Loucy (cell line): Measurements from ENCODE around the gene MACROD1.
"Not testable (repeated sequence)": the region's sequence is repeated elsewhere in the genome, so short reads cannot be mapped to it uniquely, and the experiment has no call there.

Experiments
- H2AFZ ChIP-seq: fragments of 200-600 bp; sonication (generic); 2 replicates; pipeline ENCODE4 v1.6.0; 2016; ENCODE audit warnings: antibody characterized with exemption, mild to moderate bottlenecking, low read length, moderate library complexity
- H3F3A ChIP-seq: fragments of 200-600 bp; 2 replicates; pipeline ENCODE4 v1.6.0; 2016; ENCODE audit warnings: antibody characterized with exemption, low read depth, mild to moderate bottlenecking
- H3K27me3 ChIP-seq: fragments of 200-600 bp; sonication (generic); 2 replicates; pipeline ENCODE4 v1.6.1; 2014; ENCODE audit warnings: low read length, mild to moderate bottlenecking; ENCODE audit not compliant: insufficient read depth, poor library complexity, severe bottlenecking
- H3K36me3 ChIP-seq: fragments of 200-600 bp; sonication (generic); 2 replicates; pipeline ENCODE4 v1.6.1; 2016; ENCODE audit warnings: low read length; ENCODE audit not compliant: insufficient read depth
- H3K4me1 ChIP-seq: fragments of 200-600 bp; sonication (generic); 2 replicates; pipeline ENCODE4 v1.5.1; 2014; ENCODE audit warnings: low read length, mild to moderate bottlenecking; ENCODE audit not compliant: insufficient read depth, poor library complexity, severe bottlenecking
- H3K4me2 ChIP-seq: fragments of 200-600 bp; sonication (generic); 2 replicates; pipeline ENCODE4 v1.6.0; 2014; ENCODE audit warnings: antibody characterized with exemption, low read length, low read depth, mild to moderate bottlenecking; ENCODE audit not compliant: poor library complexity, severe bottlenecking
- H3K4me3 ChIP-seq: fragments of 200-600 bp; sonication (generic); 2 replicates; pipeline ENCODE4 v1.5.1; 2014; ENCODE audit warnings: low read length, mild to moderate bottlenecking, mixed read lengths; ENCODE audit not compliant: poor library complexity, severe bottlenecking
- H3K79me2 ChIP-seq: fragments of 200-600 bp; sonication (generic); 2 replicates; pipeline ENCODE4 v1.6.1; 2014; ENCODE audit warnings: low read length; ENCODE audit not compliant: insufficient read depth
- H3K9ac ChIP-seq: fragments of 200-600 bp; sonication (generic); 2 replicates; pipeline ENCODE4 v1.6.0; 2014; ENCODE audit warnings: mild to moderate bottlenecking, low read depth, low read length, moderate library complexity; ENCODE audit not compliant: poor library complexity, severe bottlenecking
- H3K9me2 ChIP-seq: fragments of 200-600 bp; sonication (generic); replicated peaks from 2 replicates; pipeline ENCODE4 v1.6.1; 2016; ENCODE audit warnings: low read depth, low read length, mixed read lengths
- H3K9me3 ChIP-seq: fragments of 200-600 bp; sonication (generic); 2 replicates; pipeline ENCODE4 v1.6.1; 2014; ENCODE audit warnings: mild to moderate bottlenecking, antibody characterized with exemption, low read length, low read depth; ENCODE audit not compliant: insufficient read depth
- H4K20me1 ChIP-seq: fragments of 200-600 bp; sonication (generic); 2 replicates; pipeline ENCODE4 v1.6.0; 2014; ENCODE audit warnings: antibody characterized with exemption, low read length, mild to moderate bottlenecking; ENCODE audit not compliant: insufficient read depth, poor library complexity, severe bottlenecking
- EZH2phosphoT487 ChIP-seq: fragments of 200-600 bp; IDR thresholded peaks from 2 replicates; pipeline ENCODE4 v1.6.1; 2018; ENCODE audit warnings: antibody characterized with exemption, mild to moderate bottlenecking, moderate library complexity, borderline replicate concordance
- TF ChIP-seq, protein P1 (sequence below): fragments of 200-600 bp; sonication (generic); conservative IDR thresholded peaks from 2 replicates; pipeline ENCODE4 v1.5.1; 2014; ENCODE audit warnings: mild to moderate bottlenecking, antibody characterized with exemption, low read length

The MACROD1 gene

DNA sequence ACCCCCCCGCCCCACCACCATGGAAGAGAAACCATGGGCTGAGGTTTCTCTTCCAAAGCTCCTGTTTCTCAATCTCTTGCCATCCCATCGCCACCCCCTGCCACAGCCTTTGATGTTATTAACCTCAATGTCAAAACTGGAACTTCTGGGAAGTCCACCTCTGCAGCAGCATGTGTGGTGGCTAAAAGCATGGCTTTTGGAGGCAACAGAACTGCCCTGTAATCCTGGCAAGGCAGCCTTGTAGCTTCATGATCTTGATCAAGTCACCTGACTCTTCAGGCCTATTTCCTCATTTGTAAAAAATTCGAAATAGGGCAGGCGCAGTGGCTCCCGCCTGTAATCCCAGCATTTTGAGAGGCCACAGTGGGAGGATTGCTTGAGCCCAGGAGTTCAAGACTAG lies 195.0 kb downstream of the MACROD1 start:
- no peaks in the 10 kb centered on the region for H3K36me3 ChIP-seq
- no peaks in the 10 kb centered on the region for H3K9me3 ChIP-seq
- no peak overlapping the region for H3K9ac ChIP-seq
- H3K4me3 ChIP-seq = no peak overlapping the region
- no peak overlapping the region for H3K4me2 ChIP-seq
- peaks cover 4% of the 10 kb centered on the region for H3K4me1 ChIP-seq
- H3F3A ChIP-seq = no peaks in the 10 kb centered on the region
- no peak overlapping the region for H2AFZ ChIP-seq
- H3K27me3 ChIP-seq = no peaks in the 10 kb centered on the region
- H3K79me2 ChIP-seq = peaks cover 15% of the 10 kb centered on the region
- H4K20me1 ChIP-seq = no peaks in the 10 kb centered on the region
- TF ChIP-seq, protein P1, sequence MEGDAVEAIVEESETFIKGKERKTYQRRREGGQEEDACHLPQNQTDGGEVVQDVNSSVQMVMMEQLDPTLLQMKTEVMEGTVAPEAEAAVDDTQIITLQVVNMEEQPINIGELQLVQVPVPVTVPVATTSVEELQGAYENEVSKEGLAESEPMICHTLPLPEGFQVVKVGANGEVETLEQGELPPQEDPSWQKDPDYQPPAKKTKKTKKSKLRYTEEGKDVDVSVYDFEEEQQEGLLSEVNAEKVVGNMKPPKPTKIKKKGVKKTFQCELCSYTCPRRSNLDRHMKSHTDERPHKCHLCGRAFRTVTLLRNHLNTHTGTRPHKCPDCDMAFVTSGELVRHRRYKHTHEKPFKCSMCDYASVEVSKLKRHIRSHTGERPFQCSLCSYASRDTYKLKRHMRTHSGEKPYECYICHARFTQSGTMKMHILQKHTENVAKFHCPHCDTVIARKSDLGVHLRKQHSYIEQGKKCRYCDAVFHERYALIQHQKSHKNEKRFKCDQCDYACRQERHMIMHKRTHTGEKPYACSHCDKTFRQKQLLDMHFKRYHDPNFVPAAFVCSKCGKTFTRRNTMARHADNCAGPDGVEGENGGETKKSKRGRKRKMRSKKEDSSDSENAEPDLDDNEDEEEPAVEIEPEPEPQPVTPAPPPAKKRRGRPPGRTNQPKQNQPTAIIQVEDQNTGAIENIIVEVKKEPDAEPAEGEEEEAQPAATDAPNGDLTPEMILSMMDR = no peak
- no peak for TF ChIP-seq EZH2phosphoT487
- no peaks in the 10 kb centered on the region for H3K9me2 ChIP-seq

DNA sequence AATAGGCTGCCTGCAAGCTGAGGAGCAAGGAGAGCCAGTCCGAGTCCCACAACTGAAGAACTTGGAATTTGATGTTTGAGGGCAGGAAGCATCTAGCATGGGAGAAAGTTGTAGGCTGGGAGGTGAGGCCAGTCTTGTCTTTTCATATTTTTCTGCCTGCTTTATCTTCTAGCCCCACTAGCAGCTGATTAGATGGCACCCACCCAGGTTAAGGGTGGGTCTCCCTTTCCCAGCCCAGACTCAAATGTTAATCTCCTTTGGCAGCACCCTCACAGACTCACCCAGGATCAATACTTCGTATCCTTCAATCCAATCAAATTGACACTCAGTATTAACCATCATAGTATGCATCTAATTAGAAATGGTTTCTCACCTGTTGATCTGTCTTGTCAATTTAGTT lies 196.5 kb downstream of the MACROD1 start:
- TF ChIP-seq, protein P1 = no peak
- TF ChIP-seq EZH2phosphoT487 = no peak
- Histone ChIP-seq H3K27me3 (no peaks in the 10 kb centered on the region), H3K79me2 (peaks cover under 1% of the 10 kb centered on the region; the same call in 1 of the 2 replicates), H3K4me3 (no peak overlapping the region), H4K20me1 (no peaks in the 10 kb centered on the region), H3F3A (no peaks in the 10 kb centered on the region), H3K9me3 (no peaks in the 10 kb centered on the region), H3K4me1 (no peaks in the 10 kb centered on the region), H3K4me2 (no peak overlapping the region), H3K9me2 (no peaks in the 10 kb centered on the region), H2AFZ (no peak overlapping the region), H3K36me3 (no peaks in the 10 kb centered on the region), H3K9ac (no peak overlapping the region)

DNA sequence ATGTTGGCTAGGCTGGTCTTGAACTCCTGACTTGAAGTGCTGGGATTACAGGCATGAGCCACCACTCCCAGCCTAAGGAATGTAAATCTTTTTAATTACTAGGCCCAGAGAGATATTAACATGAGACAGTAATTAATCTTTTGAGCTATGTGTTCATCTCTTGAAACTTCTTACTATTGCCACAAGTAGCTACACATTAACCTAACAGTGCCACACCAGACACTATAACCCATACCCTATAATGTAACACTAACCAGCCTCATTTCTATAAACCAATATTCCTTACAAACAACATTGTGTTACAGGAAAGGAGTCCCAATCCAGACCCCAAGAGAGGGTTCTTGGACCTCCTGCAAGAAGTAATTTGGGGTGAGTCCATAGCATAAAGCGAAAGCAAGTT lies 199.5 kb downstream of the MACROD1 start:
- Histone ChIP-seq H3K9ac (no peak overlapping the region), H3K27me3 (no peaks in the 10 kb centered on the region), H2AFZ (no peak overlapping the region)

DNA sequence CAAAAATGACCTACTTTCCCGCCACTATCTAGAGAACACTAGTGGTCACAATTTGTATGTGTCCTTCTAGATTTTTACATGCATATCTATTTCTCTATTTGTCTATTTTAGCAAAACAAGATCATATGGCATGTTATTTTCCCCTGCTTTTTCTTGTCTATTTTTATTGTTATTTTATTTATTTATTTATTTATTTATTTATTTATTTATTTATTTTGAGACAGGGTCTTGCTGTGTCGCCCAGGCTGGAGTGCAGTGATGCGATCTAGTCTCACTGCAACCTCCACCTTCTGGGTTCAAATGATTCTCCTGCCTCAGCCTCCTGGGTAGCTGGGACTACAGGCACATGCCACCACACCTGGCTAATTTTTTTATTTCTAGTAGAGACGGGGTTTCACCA lies 202.0 kb downstream of the MACROD1 start:
- not testable (repeated sequence) for H3K27me3 ChIP-seq

More for the DNA sequence above, 199.5 kb downstream of the MACROD1 start:
- Histone ChIP-seq H3K4me1 (peaks cover 9% of the 10 kb centered on the region), H3K9me2 (no peaks in the 10 kb centered on the region), H3K36me3 (no peaks in the 10 kb centered on the region), H3K4me3 (no peak overlapping the region), H4K20me1 (no peaks in the 10 kb centered on the region), H3K4me2 (no peak overlapping the region), H3K9me3 (no peaks in the 10 kb centered on the region), H3K79me2 (no peaks in the 10 kb centered on the region), H3F3A (no peaks in the 10 kb centered on the region)
- no peak for TF ChIP-seq EZH2phosphoT487
- TF ChIP-seq, protein P1 = no peak

More for the DNA sequence above, 202.0 kb downstream of the MACROD1 start:
- not testable (repeated sequence) for H3K36me3 ChIP-seq, H3K4me3 ChIP-seq, H3K9me3 ChIP-seq, H3K4me2 ChIP-seq, H2AFZ ChIP-seq, H3K79me2 ChIP-seq, H3K9me2 ChIP-seq, H3K9ac ChIP-seq, H3F3A ChIP-seq, H4K20me1 ChIP-seq
- peaks cover 25% of the 10 kb centered on the region for H3K4me1 ChIP-seq
